HCT116 (cell line): ENCODE data around the gene FAM13A. TPM values are rescaled to one million over a fixed set of nuclear protein-coding genes. Genes with fewer than 3 reads are reported as not detected.

ENCODE experiments used
- ATAC-seq: fragments of 200-7000 bp; cut with Tn5 transposase; 2 replicates; pipeline ENCODE4 v1.9.1; 2020; ENCODE audit warnings: mild to moderate bottlenecking, moderate library complexity
- BruUV-seq: library from RNA; stranded (reverse); fragments of 400-500 nt; replicated peaks from 2 replicates; lab custom pipeline; 2021; lab: Mats Ljungman, UMichigan
- CTCF ChIA-PET: fragments of 300-600 bp; sonication (Branson Sonifier 250); formaldehyde crosslinking; loops from one replicate; lab custom pipeline; 2021; ENCODE audit warnings: antibody characterized with exemption; lab: Charles Lee
- POLR2A ChIA-PET: fragments of 300-600, 350-600 bp; sonication (Branson Sonifier 250); formaldehyde crosslinking; loops from one replicate; lab custom pipeline; 2021; ENCODE audit warnings: antibody characterized with exemption; lab: Charles Lee
- RAD21 ChIA-PET, 2 experiments: fragments of 300-600 bp; sonication (Branson Sonifier 250); formaldehyde crosslinking; loops; one replicate each; lab custom pipeline; 2023; ENCODE audit warnings: low total read pairs in 2 of 2; ENCODE audit not compliant: uncharacterized antibody in 2 of 2, unreplicated experiment in 2 of 2, low non-redundant PET in 1 of 2; lab: Charles Lee
- DNase-seq: peaks from one replicate; pipeline ENCODE4 v3.0.0-alpha.2; 2010; ENCODE audit warnings: low read depth, low spot score
- H2AFZ ChIP-seq: fragments of 200-600 bp; shearing (Covaris generic), sonication (generic); 2 replicates; pipeline ENCODE4 v1.6.1; 2017; ENCODE audit warnings: low read depth, mixed run types, mixed read lengths, antibody characterized with exemption, low read length; ENCODE audit not compliant: poor library complexity, severe bottlenecking
- H3K27ac ChIP-seq: 2 replicates; pipeline ENCODE4 v1.5.1; 2012; ENCODE audit warnings: low read depth, low read length
- H3K27me3 ChIP-seq: fragments of 200-600 bp; sonication (generic); 2 replicates; pipeline ENCODE4 v1.6.1; 2016; ENCODE audit warnings: mixed run types, low read length, mixed read lengths; ENCODE audit not compliant: insufficient read depth
- H3K36me3 ChIP-seq, 2 experiments: fragments of 200-500 bp in 1 of 2; fragments of 200-600 bp in 1 of 2; sonication (Bioruptor generic) in 1 of 2; sonication (generic) in 1 of 2; 2 replicates each; pipeline versions ENCODE4 v1.5.1 to v1.6.1; 2014 to 2016; ENCODE audit warnings: low read length in 2 of 2, inconsistent platforms in 1 of 2, mixed read lengths in 1 of 2, mixed run types in 1 of 2; ENCODE audit not compliant: insufficient read depth in 2 of 2, control insufficient read depth in 1 of 2
- H3K4me1 ChIP-seq, 2 experiments: fragments of 200-600 bp in 1 of 2; sonication (generic) in 1 of 2; 2 replicates each; pipeline versions ENCODE4 v1.5.1 to v1.6.1; 2012 to 2017; ENCODE audit warnings: low read length in 2 of 2, inconsistent platforms in 1 of 2, mild to moderate bottlenecking in 1 of 2, mixed read lengths in 1 of 2, mixed run types in 1 of 2, moderate library complexity in 1 of 2; ENCODE audit not compliant: insufficient read depth in 2 of 2, control insufficient read depth in 1 of 2
- H3K4me2 ChIP-seq: fragments of 200-600 bp; sonication (generic); 2 replicates; pipeline ENCODE4 v1.6.1; 2017; ENCODE audit warnings: mixed run types, low read length, mixed read lengths
- H3K4me3 ChIP-seq, 2 experiments: fragments of 200-600 bp in 1 of 2; sonication (generic) in 1 of 2; replicated peaks in 1 of 2; 2 replicates each; pipeline ENCODE4 v1.5.1; 2011 to 2016; ENCODE audit warnings: low read length in 2 of 2, control low read depth in 1 of 2, low read depth in 1 of 2, mild to moderate bottlenecking in 1 of 2, mixed read lengths in 1 of 2, mixed run types in 1 of 2
- H3K79me2 ChIP-seq: fragments of 200-600 bp; sonication (generic); 2 replicates; pipeline ENCODE4 v1.6.1; 2017; ENCODE audit warnings: mild to moderate bottlenecking, mixed run types, low read length, moderate library complexity, mixed read lengths; ENCODE audit not compliant: insufficient read depth
- H3K9ac ChIP-seq: fragments of 200-600 bp; sonication (generic); 2 replicates; pipeline ENCODE4 v1.6.1; 2016; ENCODE audit warnings: low read length, mixed read lengths
- H3K9me2 ChIP-seq: fragments of 200-600 bp; sonication (generic), shearing (Covaris generic); 2 replicates; pipeline ENCODE4 v1.6.1; 2017; ENCODE audit warnings: mixed run types, mild to moderate bottlenecking, moderate library complexity; ENCODE audit not compliant: insufficient read depth
- H3K9me3 ChIP-seq, 2 experiments: fragments of 200-500 bp in 1 of 2; fragments of 200-600 bp in 1 of 2; sonication (Bioruptor generic) in 1 of 2; sonication (generic) in 1 of 2; 2 replicates each; pipeline ENCODE4 v1.6.1; 2014 to 2017; ENCODE audit warnings: low read length in 2 of 2, mixed read lengths in 2 of 2, inconsistent platforms in 1 of 2, low read depth in 1 of 2, mild to moderate bottlenecking in 1 of 2, mixed run types in 1 of 2, moderate library complexity in 1 of 2; ENCODE audit not compliant: control insufficient read depth in 1 of 2, insufficient read depth in 1 of 2
- H4K20me1 ChIP-seq: fragments of 200-600 bp; sonication (generic), shearing (Covaris generic); 2 replicates; pipeline ENCODE4 v1.6.1; 2017; ENCODE audit warnings: mixed run types, mild to moderate bottlenecking, moderate library complexity; ENCODE audit not compliant: insufficient read depth
- ATF3 ChIP-seq: IDR thresholded peaks from 2 replicates; pipeline ENCODE4 v1.6.1; 2012
- CBX3 ChIP-seq: IDR thresholded peaks from 2 replicates; pipeline ENCODE4 v1.6.1; 2012; ENCODE audit warnings: low read depth
- ELF1 ChIP-seq: IDR thresholded peaks from 2 replicates; pipeline ENCODE4 v1.6.1; 2012; ENCODE audit warnings: low read depth, borderline replicate concordance
- EZH2 ChIP-seq: fragments of 200-600 bp; sonication (generic); IDR thresholded peaks from 2 replicates; pipeline ENCODE4 v1.6.1; 2017; ENCODE audit warnings: antibody characterized with exemption, mixed run types
- EZH2phosphoT487 ChIP-seq: fragments of 200-600 bp; IDR thresholded peaks from 2 replicates; pipeline ENCODE4 v1.6.1; 2018; ENCODE audit warnings: antibody characterized with exemption, borderline replicate concordance
- FOSL1 ChIP-seq: IDR thresholded peaks from 2 replicates; pipeline ENCODE4 v1.6.1; 2012; ENCODE audit warnings: low read depth
- JUND ChIP-seq: IDR thresholded peaks from 2 replicates; pipeline ENCODE4 v1.6.1; 2012
- MAX ChIP-seq: IDR thresholded peaks from 2 replicates; pipeline ENCODE4 v1.6.1; 2012
- POLR2A ChIP-seq: IDR thresholded peaks from 2 replicates; pipeline ENCODE4 v1.7.0; 2011; ENCODE audit warnings: borderline replicate concordance; ENCODE audit not compliant: insufficient read depth, insufficient read length; ENCODE audit errors: extremely low read depth
- POLR2AphosphoS5 ChIP-seq: IDR thresholded peaks from 2 replicates; pipeline ENCODE4 v1.6.1; 2011; ENCODE audit warnings: mild to moderate bottlenecking, low read depth, low read length, moderate library complexity
- RAD21 ChIP-seq: IDR thresholded peaks from 2 replicates; pipeline ENCODE4 v1.6.1; 2012; ENCODE audit warnings: low read depth, mild to moderate bottlenecking
- REST ChIP-seq: IDR thresholded peaks from 2 replicates; pipeline ENCODE4 v1.6.1; 2012; ENCODE audit warnings: low read depth
- SP1 ChIP-seq: IDR thresholded peaks from 2 replicates; pipeline ENCODE4 v1.6.1; 2012; ENCODE audit warnings: low read depth
- SRF ChIP-seq: IDR thresholded peaks from 2 replicates; pipeline ENCODE4 v1.6.1; 2012; ENCODE audit warnings: low read depth
- TCF7L2 ChIP-seq: IDR thresholded peaks from 2 replicates; pipeline ENCODE4 v1.7.0; 2011; ENCODE audit warnings: borderline replicate concordance, inconsistent platforms; ENCODE audit not compliant: insufficient read depth, insufficient read length; ENCODE audit errors: extremely low read depth
- YY1 ChIP-seq: IDR thresholded peaks from 2 replicates; pipeline ENCODE4 v1.6.1; 2011; ENCODE audit warnings: low read length, low read depth, moderate library complexity, mild to moderate bottlenecking; ENCODE audit not compliant: insufficient replicate concordance; ENCODE audit errors: extremely low read depth
- ZFX ChIP-seq: fragments of 450-650 bp; IDR thresholded peaks from 2 replicates; pipeline ENCODE4 v1.6.1; 2017
- intact Hi-C: fragments of 100-400 bp; cut with micrococcal nuclease; formaldehyde crosslinking; loops from 2 replicates; pipeline ENCODE4 v1.10.0; 2022
- total RNA-seq: library from RNA; stranded (reverse); gene quantifications from one replicate; pipeline ENCODE4 v1.2.1, GENCODE V29; 2021; ENCODE audit not compliant: unreplicated experiment
- TF ChIP-seq, protein P1 (sequence below): IDR thresholded peaks from 2 replicates; pipeline ENCODE4 v1.6.1; 2011; ENCODE audit warnings: mild to moderate bottlenecking, low read length, moderate library complexity; ENCODE audit not compliant: insufficient replicate concordance; ENCODE audit errors: extremely low read depth

FAM13A gene
- total RNA-seq, 1 experiment from 2014 or later, result 17.2 TPM

- Histone ChIP-seq H4K20me1 (no peaks in the 10 kb centered on the region), H3K27ac (no peak overlapping the region), H3K79me2 (no peaks in the 10 kb centered on the region), H3K27me3 (no peaks in the 10 kb centered on the region), H3K9ac (no peak overlapping the region), H3K4me2 (no peak overlapping the region), H3K9me2 (no peaks in the 10 kb centered on the region)
- POLR2A ChIA-PET, result no interaction called here
- intact Hi-C loops, result no loop called here
- no TSS peak for BruUV-seq
- TF ChIP-seq, protein P1, sequence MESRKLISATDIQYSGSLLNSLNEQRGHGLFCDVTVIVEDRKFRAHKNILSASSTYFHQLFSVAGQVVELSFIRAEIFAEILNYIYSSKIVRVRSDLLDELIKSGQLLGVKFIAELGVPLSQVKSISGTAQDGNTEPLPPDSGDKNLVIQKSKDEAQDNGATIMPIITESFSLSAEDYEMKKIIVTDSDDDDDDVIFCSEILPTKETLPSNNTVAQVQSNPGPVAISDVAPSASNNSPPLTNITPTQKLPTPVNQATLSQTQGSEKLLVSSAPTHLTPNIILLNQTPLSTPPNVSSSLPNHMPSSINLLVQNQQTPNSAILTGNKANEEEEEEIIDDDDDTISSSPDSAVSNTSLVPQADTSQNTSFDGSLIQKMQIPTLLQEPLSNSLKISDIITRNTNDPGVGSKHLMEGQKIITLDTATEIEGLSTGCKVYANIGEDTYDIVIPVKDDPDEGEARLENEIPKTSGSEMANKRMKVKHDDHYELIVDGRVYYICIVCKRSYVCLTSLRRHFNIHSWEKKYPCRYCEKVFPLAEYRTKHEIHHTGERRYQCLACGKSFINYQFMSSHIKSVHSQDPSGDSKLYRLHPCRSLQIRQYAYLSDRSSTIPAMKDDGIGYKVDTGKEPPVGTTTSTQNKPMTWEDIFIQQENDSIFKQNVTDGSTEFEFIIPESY, result no peak
- TF ChIP-seq REST (no peak), EZH2 (no peak), POLR2AphosphoS5 (no peak), JUND (no peak), SP1 (no peak), RAD21 (no peak), POLR2A (no peak), ATF3 (no peak), SRF (no peak), YY1 (no peak), ZFX (no peak), FOSL1 (no peak), CBX3 (no peak), EZH2phosphoT487 (no peak), ELF1 (no peak), TCF7L2 (no peak), MAX (no peak)
- TF ChIP-seq, all 23 proteins: peak for 0
- H3K4me3 ChIP-seq, result no peak overlapping the region
- ChIA-PET CTCF (no interaction called here), RAD21 (interaction anchor here in 1 of 2 experiments (0.7 kb wide), 1 partner anchor 223 kb away, joined by 4 read pairs; no protein-coding TSS in a partner anchor)
- ATAC-seq, result no peak
- no peaks in the 10 kb centered on the region for H3K4me1 ChIP-seq
- no peak overlapping the region for H2AFZ ChIP-seq
- no peak for DNase-seq
- peaks cover 0 to 10% of the 10 kb centered on the region in 2 experiments; a peak in 1 of 4 replicates for H3K36me3 ChIP-seq
- H3K9me3 ChIP-seq, result no peaks in the 10 kb centered on the region
Observed at GRCh38 chr4:88729146-88729760, 327.7 kb downstream of the FAM13A start.
